Activated effector memory CD4-positive, alpha-beta T cell treated with Interleukin-2 at 50 U/mL for 16 hours (primary cell): ENCODE measurements around the gene CA14.
"Not testable (repeated sequence)": the region's sequence is repeated elsewhere in the genome, so short reads cannot be mapped to it uniquely, and the experiment has no call there.

Experiments
- DNase-seq: peaks from one replicate; pipeline ENCODE4 v3.0.0-alpha.2; 2020

The CA14 gene

DNA sequence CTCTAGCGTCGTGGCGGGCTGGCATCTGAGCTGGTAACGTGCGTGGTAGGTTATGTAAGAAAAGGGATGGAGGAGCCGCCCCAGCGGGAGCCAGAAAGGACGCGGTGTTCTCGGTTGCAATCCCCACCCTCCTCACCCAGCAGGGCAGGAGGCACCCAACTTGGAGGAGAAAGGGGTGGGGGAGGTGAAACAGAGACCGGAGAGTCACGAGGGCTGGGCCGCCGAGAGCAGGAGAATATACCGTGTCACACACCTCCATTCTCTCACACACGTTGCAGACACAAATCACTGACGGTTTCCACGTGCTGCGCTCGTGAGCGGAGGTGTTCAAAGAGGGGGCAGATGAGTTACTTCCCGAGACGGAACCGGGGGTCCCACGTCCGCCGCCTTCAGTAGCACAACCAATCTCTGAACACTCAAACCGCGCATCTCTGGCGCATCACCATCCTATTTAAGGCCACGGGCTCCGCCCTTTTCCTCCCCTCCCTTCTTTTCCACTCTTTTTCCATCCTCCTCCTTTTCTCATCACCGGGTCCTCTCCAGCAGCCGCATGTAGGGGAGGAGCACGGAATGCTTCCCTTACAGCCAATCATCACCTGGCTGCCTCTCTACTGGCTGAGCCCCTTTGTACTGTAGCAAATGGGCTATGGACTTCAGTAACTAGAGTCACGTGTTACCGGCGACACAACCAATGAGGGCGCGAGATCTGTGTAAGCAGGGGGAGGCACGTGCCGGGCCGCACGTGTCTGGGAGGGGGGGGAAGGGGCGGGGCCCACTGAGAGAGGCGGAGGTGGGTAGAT, 24.4 kb downstream of the CA14 start, which contains the start of gene CIART:
Gene CIART, plus strand, starts transcription at position 797 of the 800 bp plus-strand sequence. CDS start 714 bp downstream, outside the sequence.
- peak; percentile 62 for DNase-seq

DNA sequence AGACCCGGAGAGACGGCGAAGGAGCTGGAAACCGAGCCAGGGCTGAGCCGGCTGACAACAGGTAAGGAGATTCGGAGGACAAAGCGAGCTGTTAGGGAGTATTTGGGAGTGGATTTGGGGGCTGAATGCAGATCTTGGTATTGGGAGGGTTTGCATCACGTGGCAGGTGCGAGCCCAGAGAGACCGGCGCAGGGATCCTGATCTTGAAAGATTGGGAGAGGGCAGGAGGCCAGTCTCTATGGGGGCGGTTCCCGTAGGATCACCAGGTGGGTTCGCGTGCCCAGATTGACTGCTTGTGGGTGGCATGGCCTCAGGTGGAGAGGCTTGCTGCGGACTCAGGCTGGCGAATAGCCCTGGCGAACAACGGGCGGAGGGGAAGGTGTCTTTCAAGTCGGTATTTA, 25.0 kb downstream of the CA14 start:
- no peak for DNase-seq

DNA sequence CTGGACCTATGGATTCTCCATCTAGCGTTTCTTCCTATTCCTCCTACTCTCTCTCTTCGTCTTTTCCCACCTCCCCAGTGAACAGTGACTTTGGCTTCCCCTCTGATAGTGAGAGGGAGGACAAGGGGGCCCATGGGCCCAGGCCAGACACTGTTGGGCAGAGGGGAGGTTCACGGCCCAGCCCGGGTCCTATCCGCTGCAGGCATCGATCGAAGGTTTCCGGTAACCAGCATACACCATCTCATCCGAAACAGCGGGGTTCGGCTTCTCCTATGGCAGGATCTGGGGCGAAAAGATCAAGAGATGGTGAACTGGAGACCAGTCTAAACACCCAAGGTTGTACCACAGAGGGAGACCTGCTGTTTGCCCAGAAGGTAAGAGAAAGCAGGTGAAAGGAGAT, 25.7 kb downstream of the CA14 start:
- no peak for DNase-seq

DNA sequence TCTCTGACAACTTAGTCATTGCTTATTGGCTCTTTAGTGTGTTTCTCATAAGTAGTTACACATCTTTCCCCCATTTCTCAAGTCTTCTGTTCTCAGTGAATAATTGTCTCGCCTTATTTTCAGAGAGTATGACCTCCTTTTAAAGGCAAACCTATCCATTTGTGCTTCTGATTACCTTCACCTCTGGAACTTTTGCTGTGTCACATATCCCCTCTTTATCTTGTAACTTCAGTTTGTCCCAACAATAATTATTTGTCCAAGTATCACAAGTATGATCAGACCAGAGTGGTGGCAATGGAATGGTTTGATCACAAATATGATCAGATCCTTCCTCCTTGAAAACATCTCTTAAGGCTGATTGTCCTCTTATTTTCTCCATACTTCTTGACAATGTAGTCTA, 30.8 kb downstream of the CA14 start:
- no peak for DNase-seq

DNA sequence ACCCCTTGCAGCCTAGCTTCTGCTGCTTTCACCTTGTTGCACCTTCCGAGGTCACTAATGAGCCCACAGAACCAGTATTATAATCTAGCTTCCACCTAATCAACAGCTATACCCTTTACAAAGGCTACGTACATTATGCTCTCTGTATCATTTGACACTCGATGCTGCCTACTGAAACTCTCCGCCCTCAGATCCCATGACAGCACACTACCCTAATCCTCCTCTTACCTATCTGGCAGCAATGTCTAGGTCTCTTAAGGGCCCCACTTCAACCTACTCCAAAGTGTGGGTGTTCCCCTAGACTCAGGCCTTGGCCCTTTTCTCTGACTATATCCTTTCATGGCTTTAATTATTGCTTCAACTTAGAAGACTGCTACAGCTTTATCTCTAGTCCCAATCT, 31.2 kb downstream of the CA14 start:
- DNase-seq, result no peak

DNA sequence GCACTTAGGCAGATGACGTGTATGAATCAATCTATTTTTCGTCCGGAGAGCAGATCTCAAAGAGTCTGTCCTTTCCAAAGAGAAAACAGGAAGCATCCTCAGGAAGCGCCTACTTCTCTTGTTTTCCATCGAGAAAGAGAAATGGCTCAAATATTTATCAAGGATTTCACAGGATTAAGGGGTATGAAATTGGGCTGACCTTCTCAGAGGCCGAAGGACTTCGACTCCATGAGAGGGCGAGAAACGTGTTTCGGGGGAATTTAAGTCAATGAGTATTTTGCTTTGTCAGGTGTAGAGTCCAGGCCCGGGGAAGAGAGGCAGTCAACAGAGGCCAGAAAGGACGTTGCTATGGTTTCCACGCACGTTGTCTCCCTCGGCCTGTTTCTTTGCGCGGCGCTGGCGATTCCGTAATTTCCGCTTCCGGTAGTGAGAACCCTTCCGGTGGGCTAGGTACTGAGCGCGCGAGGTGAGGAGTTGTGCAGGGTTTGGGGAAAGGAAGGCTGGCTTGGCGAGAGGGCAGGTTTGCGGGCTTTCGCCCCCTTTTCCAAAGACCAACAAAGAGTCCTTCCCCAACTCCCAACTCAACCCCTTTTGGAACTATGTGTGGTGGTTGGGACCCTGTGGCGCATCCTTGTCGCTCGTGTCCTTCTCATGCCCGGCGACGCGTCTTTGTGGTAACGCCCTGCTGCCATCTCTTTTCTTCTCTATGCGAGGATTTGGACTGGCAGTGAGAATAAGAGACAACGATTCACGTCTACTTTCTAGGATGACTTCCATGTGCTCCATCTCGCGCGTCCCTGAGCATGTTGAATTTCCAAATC, 36.1 kb downstream of the CA14 start, which contains the start of gene MRPS21:
Gene MRPS21, plus strand, starts transcription at position 429 of the 821 bp plus-strand sequence. CDS start 506 bp downstream, outside the sequence.
- peak; percentile 76 for DNase-seq

DNA sequence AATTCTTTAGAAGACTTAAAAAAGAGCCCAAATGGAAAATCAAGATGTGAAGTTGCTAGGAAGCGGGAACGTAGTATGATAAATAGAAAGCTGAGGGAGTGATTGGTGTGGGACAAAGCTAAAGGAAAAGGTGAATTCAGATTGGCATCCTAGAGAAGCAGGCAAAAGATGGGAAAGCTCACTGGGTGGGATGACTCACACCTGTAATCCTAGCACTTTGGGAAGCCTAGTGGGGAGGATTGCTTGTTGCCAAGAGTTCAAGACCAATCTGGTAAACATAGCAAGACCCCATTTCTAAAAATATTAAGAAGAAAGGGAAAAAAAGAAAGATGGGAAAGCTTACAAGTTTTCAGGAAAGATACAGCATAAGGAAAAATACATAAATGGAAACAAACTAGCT, 37.9 kb downstream of the CA14 start:
- no peak for DNase-seq

DNA sequence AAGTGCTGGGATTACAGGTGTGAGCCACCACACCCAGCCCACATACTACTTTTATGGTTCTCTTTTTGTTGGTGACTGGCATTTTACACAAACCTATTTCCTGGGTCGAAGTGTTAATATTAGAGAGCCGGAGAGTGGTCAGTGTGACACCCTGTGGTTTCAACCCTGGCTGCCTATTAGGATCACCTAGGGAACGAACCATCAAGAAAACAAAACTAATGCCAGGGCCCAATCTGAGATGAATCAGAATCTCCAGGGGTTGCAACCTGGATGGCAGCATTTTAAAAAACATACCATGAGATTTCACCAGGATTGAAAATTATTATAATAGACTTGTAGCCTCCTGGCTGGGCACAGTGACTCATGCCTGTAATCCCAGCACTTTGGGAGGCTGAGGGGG, 42.1 kb downstream of the CA14 start:
- DNase-seq, result no peak

DNA sequence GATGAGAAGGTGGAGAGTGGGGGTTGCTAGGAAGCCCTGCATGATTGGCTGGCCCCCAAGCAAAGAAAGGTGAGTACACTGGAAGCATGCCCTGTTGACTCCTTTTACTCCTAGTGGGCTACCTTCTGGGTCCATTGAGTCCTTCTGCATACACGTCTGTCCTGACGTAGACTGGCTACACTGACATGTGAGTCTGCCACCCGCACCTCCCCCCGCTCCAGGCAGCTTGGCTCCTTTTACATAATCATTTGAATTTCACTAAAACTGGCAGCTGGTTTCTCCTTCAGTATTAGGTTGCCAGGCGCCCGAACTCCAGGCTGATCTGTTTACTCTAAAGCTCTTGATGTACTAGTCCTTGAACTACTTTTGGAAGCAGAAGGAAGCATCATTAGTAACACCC, 44.8 kb downstream of the CA14 start:
- DNase-seq, result no peak

DNA sequence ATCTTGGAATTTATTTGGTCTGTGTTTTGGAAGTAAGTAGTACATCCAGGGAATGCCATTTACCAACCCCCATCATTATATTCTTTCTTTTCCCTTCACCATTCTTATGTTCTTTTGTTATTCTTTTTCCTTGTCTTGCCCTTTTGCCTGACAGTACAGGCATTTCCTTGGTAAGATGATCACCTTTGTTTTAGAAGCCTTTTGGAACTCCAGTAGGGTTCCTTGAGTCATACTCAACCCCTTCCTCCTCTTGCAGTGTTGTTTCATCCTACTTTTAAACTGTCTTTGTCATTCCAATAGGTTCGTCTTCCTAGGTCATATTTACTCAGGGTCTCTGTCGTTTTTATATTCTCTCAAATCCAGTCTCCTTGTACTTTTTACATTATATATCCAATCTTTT, 45.3 kb downstream of the CA14 start:
- DNase-seq, result no peak

DNA sequence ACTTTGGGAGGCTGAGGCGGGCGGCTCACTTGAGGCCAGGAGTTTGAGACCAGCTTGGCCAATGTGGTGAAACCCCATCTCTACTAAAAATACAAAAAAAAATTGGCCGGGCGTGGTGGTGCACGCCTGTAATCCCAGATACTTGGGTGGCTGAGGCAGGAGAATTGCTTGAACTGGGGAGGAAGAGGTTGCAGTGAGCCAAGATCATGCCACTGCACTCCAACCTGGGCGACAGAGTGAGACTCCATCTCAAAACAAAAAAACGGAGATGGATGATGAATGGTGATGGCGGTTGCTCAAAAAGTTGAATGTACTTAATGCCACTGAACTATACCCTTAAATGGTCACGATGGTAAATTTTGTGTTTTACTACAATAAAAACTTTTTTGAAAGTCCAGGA, 51.0 kb downstream of the CA14 start:
- DNase-seq, result not testable (repeated sequence)

DNA sequence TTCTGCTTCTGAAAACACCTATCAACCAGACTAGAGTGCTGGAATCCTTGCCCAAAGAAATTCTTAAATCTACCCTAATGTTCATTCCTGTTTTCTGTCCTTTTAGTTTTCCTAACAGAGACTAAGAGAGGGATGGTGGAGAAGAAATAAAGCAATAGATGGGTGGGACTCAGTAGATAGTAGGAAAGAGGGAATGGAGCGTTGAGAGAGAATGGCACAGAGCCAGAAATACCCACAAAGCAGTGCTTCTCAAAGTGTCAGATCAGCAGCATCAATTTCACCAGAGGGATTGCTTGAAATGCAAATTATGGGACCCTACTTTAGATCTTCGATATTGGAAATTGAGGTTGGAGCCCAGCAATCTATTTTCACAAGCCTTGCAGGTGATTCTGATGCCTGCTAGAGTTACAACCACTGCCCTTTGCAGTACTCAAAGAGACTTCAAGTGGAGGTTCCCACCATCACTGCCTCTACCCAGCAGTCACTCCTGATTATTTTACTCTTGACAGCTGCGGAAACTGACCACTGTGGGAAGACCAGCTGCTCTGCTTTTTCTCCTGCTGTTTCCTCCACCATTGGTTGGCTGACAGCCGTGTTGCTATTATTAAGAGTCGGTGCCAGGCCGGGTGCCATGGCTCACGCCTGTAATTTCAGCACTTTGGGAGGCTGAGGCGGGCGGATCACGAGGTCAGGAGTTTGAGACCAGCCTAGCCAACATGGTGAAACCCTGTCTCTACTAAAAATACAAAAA, 52.4 kb downstream of the CA14 start:
- no peak for DNase-seq

DNA sequence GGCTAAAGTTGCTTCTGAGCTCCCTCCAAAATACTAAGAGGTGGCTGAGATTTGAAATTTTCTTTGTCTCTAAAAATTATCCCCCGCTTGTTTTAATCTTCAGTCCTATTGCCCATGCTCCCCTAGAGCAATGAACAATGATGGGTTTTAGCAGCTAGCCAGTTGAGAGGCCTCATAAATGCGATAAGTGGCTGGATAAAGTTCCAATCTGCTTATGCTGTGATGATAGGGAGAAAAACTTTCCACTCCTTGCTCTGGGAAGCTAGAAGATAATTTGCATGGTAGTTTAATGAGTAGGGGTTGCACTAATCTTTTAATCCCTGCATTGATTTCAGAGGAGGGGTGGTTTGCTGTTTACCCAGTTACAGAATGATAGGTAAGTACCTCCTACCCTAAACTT, 54.2 kb downstream of the CA14 start:
- no peak for DNase-seq
